Nephron (organoid): ENCODE measurements around the gene KCNQ5.

Experiments used
- H3K27ac Mint-ChIP-seq, 3 experiments: 2 replicates each; pipeline ENCODE4 v1.8.0; 2020; ENCODE audit warnings: mixed read lengths in 3 of 3, mild to moderate bottlenecking in 2 of 3, moderate library complexity in 1 of 3
- H3K27me3 Mint-ChIP-seq: 2 replicates; pipeline ENCODE4 v1.8.0; 2021; ENCODE audit warnings: low read depth, mild to moderate bottlenecking, moderate library complexity, mixed read lengths
- H3K36me3 Mint-ChIP-seq: 2 replicates; pipeline ENCODE4 v1.8.0; 2020; ENCODE audit warnings: low read depth, mixed read lengths
- H3K4me1 Mint-ChIP-seq: 2 replicates; pipeline ENCODE4 v1.8.0; 2020; ENCODE audit warnings: mixed read lengths
- H3K4me3 Mint-ChIP-seq, 3 experiments: 2 replicates each; pipeline ENCODE4 v1.8.0; 2020; ENCODE audit warnings: mild to moderate bottlenecking in 3 of 3, mixed read lengths in 3 of 3, moderate library complexity in 2 of 3
- H3K9me3 Mint-ChIP-seq: 2 replicates; pipeline ENCODE4 v1.8.0; 2020; ENCODE audit warnings: mixed read lengths
- TF ChIP-seq, protein P1 (sequence below), 3 experiments: fragments of 200-600 bp; sonication (generic); IDR thresholded peaks; one replicate each; pipeline ENCODE4 v1.5.0; 2021; ENCODE audit warnings: antibody characterized with exemption in 3 of 3; ENCODE audit not compliant: unreplicated experiment in 3 of 3

The KCNQ5 gene

GRCh38 chr6:72813807-72814596, 192.1 kb downstream of the KCNQ5 start:
- no peaks in the 10 kb centered on the region for H3K36me3 Mint-ChIP-seq
- no peaks in the 10 kb centered on the region for H3K4me1 Mint-ChIP-seq
- TF ChIP-seq, protein P1, sequence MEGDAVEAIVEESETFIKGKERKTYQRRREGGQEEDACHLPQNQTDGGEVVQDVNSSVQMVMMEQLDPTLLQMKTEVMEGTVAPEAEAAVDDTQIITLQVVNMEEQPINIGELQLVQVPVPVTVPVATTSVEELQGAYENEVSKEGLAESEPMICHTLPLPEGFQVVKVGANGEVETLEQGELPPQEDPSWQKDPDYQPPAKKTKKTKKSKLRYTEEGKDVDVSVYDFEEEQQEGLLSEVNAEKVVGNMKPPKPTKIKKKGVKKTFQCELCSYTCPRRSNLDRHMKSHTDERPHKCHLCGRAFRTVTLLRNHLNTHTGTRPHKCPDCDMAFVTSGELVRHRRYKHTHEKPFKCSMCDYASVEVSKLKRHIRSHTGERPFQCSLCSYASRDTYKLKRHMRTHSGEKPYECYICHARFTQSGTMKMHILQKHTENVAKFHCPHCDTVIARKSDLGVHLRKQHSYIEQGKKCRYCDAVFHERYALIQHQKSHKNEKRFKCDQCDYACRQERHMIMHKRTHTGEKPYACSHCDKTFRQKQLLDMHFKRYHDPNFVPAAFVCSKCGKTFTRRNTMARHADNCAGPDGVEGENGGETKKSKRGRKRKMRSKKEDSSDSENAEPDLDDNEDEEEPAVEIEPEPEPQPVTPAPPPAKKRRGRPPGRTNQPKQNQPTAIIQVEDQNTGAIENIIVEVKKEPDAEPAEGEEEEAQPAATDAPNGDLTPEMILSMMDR (IDR thresholded peaks at IDR 0.05; ENCODE audit: unreplicated experiment in 3 of 3), result no peak
- no peak overlapping the region for H3K4me3 Mint-ChIP-seq
- no peaks in the 10 kb centered on the region for H3K27me3 Mint-ChIP-seq
- no peak overlapping the region for H3K27ac Mint-ChIP-seq
- H3K9me3 Mint-ChIP-seq, result no peaks in the 10 kb centered on the region

DNA sequence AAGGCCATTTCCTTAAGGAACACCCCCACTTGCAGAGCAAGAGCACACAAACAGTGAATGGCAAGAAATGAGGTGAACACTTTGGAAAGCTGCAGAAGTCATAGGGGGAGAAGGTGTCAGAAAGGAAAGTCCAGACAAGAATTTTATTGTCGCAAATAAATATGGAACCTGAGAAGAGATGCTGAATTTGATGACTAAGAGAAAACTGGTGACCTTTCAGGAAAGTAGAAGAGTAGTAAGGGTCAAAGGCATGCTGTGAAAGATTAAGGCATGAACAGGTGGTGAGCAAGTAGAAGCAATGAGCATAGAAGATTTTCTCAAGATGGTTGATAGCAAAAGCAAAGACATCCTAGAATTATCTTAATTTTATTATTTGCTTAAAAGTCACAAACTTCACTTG, 194.2 kb downstream of the KCNQ5 start:
- Mint-ChIP-seq H3K27ac (no peak overlapping the region), H3K9me3 (no peaks in the 10 kb centered on the region), H3K36me3 (no peaks in the 10 kb centered on the region), H3K4me3 (no peak overlapping the region), H3K27me3 (no peaks in the 10 kb centered on the region), H3K4me1 (no peaks in the 10 kb centered on the region)
- TF ChIP-seq, protein P1 (IDR thresholded peaks at IDR 0.05; ENCODE audit: unreplicated experiment in 3 of 3), result no peak

DNA sequence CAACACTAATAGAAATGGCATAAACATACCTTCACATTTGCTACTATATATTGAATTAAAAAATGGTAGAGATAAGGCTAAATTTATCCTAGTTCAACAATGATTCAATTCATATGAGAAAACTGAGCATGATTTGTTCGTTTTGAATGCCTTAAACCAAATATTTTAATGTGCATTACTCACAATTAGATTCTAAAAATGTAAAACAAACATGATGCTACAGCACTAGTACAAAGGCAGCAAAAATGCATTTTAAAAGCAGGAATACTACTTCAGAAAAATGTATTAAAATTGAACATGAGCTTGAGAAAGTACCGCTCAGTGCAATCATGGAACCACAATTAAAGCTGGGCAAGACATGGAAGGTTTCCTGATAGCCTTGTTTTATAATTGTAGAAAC, 195.3 kb downstream of the KCNQ5 start:
- Mint-ChIP-seq H3K27ac (no peak overlapping the region), H3K27me3 (no peaks in the 10 kb centered on the region), H3K9me3 (no peaks in the 10 kb centered on the region), H3K36me3 (no peaks in the 10 kb centered on the region), H3K4me3 (no peak overlapping the region), H3K4me1 (no peaks in the 10 kb centered on the region)
- TF ChIP-seq, protein P1 (IDR thresholded peaks at IDR 0.05; ENCODE audit: unreplicated experiment in 3 of 3), result no peak

GRCh38 chr6:72819609-72820008, 197.7 kb downstream of the KCNQ5 start:
- Mint-ChIP-seq H3K4me1 (no peaks in the 10 kb centered on the region), H3K4me3 (no peak overlapping the region), H3K27me3 (no peaks in the 10 kb centered on the region), H3K36me3 (no peaks in the 10 kb centered on the region), H3K9me3 (no peaks in the 10 kb centered on the region), H3K27ac (no peak overlapping the region)
- TF ChIP-seq, protein P1 (IDR thresholded peaks at IDR 0.05; ENCODE audit: unreplicated experiment in 3 of 3), result no peak

- Mint-ChIP-seq H3K9me3 (no peaks in the 10 kb centered on the region), H3K27ac (no peak overlapping the region), H3K36me3 (no peaks in the 10 kb centered on the region), H3K27me3 (no peaks in the 10 kb centered on the region), H3K4me1 (no peaks in the 10 kb centered on the region), H3K4me3 (no peak overlapping the region)
- TF ChIP-seq, protein P1 (IDR thresholded peaks at IDR 0.05; ENCODE audit: unreplicated experiment in 3 of 3), result no peak
These were observed 198.3 kb downstream of the KCNQ5 start for GRCh38 chr6:72820153-72820552.

GRCh38 chr6:72820906-72821305, 199.0 kb downstream of the KCNQ5 start:
- H3K9me3 Mint-ChIP-seq, result no peaks in the 10 kb centered on the region
- no peak overlapping the region for H3K4me3 Mint-ChIP-seq
- TF ChIP-seq, protein P1 (IDR thresholded peaks at IDR 0.05; ENCODE audit: unreplicated experiment in 3 of 3), result no peak

More at GRCh38 chr6:72820906-72821305, 199.0 kb downstream of the KCNQ5 start:
- Mint-ChIP-seq H3K36me3 (no peaks in the 10 kb centered on the region), H3K27me3 (no peaks in the 10 kb centered on the region), H3K27ac (no peak overlapping the region), H3K4me1 (no peaks in the 10 kb centered on the region)
